Endothelial cell of umbilical vein (primary cell): ENCODE data around the gene HCK. TPM values are rescaled to one million over a fixed set of nuclear protein-coding genes. Genes with fewer than 3 reads are reported as not detected.

Experiments used
- BruUV-seq: library from RNA; stranded (reverse); fragments of 400-500 nt; replicated peaks from 2 replicates; lab custom pipeline; 2021; lab: Mats Ljungman, UMichigan
- CTCF ChIA-PET: fragments of 300-600, 350-600 bp; sonication (Branson Sonifier 250); formaldehyde crosslinking; loops from one replicate; lab custom pipeline; 2021; ENCODE audit warnings: antibody characterized with exemption, inconsistent platforms; lab: Charles Lee
- POLR2A ChIA-PET: fragments of 300-600, 350-600 bp; sonication (Branson Sonifier 250); formaldehyde crosslinking; loops from one replicate; lab custom pipeline; 2021; ENCODE audit warnings: antibody characterized with exemption, inconsistent platforms; lab: Charles Lee
- DNase-seq: peaks from one replicate; pipeline ENCODE4 v3.0.0-alpha.2; 2011; ENCODE audit warnings: low read depth, low spot score
- FAIRE-seq: peaks from 2 replicates; lab custom pipeline; 2011; peaks lifted over from hg19 to GRCh38; lab: Jason Lieb, UNC
- H2AFZ ChIP-seq: 2 replicates; pipeline ENCODE4 v1.6.0; 2012; ENCODE audit warnings: low read depth, low read length, control low read depth, inconsistent platforms
- H3K27ac ChIP-seq: 2 replicates; pipeline ENCODE4 v1.5.1; 2011; ENCODE audit warnings: low read depth, mild to moderate bottlenecking, control low read depth, low read length, moderate library complexity; ENCODE audit not compliant: insufficient read depth
- H3K27me3 ChIP-seq, 2 experiments: 2 replicates each; pipeline versions ENCODE4 v1.6.0 to v1.6.1; 2011; ENCODE audit warnings: low read length in 2 of 2, mixed read lengths in 1 of 2; ENCODE audit not compliant: control insufficient read depth in 2 of 2, insufficient read depth in 2 of 2
- H3K36me3 ChIP-seq, 2 experiments: 2 replicates in 1 of 2; 3 replicates in 1 of 2; pipeline ENCODE4 v1.5.1; 2011; ENCODE audit warnings: low read length in 2 of 2, mild to moderate bottlenecking in 1 of 2, moderate library complexity in 1 of 2; ENCODE audit not compliant: control insufficient read depth in 2 of 2, insufficient read depth in 2 of 2; ENCODE audit errors: extremely low read depth in 1 of 2
- H3K4me1 ChIP-seq: 3 replicates; pipeline ENCODE4 v1.5.1; 2011; ENCODE audit warnings: mild to moderate bottlenecking, low read length; ENCODE audit not compliant: control insufficient read depth, insufficient read depth; ENCODE audit errors: extremely low read depth
- H3K4me2 ChIP-seq: 2 replicates; pipeline ENCODE4 v1.6.1; 2011; ENCODE audit warnings: low read length, control low read depth, mixed read lengths; ENCODE audit not compliant: insufficient read depth
- H3K4me3 ChIP-seq, 3 experiments: fragments of 200-600 bp in 1 of 3; sonication (generic), shearing (Covaris generic) in 1 of 3; replicated peaks in 1 of 3; 2 replicates each; pipeline ENCODE4 v1.5.1; 2011 to 2016; ENCODE audit warnings: control low read depth in 3 of 3, low read length in 3 of 3, mild to moderate bottlenecking in 2 of 3, inconsistent platforms in 1 of 3, low read depth in 1 of 3, moderate library complexity in 1 of 3; ENCODE audit not compliant: insufficient read depth in 1 of 3
- H3K79me2 ChIP-seq: 2 replicates; pipeline ENCODE4 v1.6.0; 2012; ENCODE audit warnings: low read length, inconsistent platforms; ENCODE audit not compliant: control insufficient read depth, insufficient read depth
- H3K9ac ChIP-seq: replicated peaks from 2 replicates; pipeline ENCODE3; 2011; ENCODE audit warnings: low read length, control low read depth; ENCODE audit not compliant: insufficient read depth; ENCODE audit errors: extremely low read depth
- H3K9me1 ChIP-seq: replicated peaks from 3 replicates; pipeline ENCODE4 v1.6.0; 2011; ENCODE audit warnings: mild to moderate bottlenecking, low read length; ENCODE audit not compliant: control insufficient read depth, insufficient read depth; ENCODE audit errors: extremely low read depth
- H3K9me3 ChIP-seq: replicated peaks from 2 replicates; pipeline ENCODE4 v1.5.1; 2012; ENCODE audit warnings: low read length, inconsistent platforms; ENCODE audit not compliant: control insufficient read depth, insufficient read depth
- H4K20me1 ChIP-seq: replicated peaks from 2 replicates; pipeline ENCODE3; 2011; ENCODE audit warnings: mild to moderate bottlenecking, low read length; ENCODE audit not compliant: control insufficient read depth, insufficient read depth; ENCODE audit errors: extremely low read depth
- EZH2 ChIP-seq: IDR thresholded peaks from 2 replicates; pipeline ENCODE4 v1.6.1; 2012; ENCODE audit warnings: borderline replicate concordance, low read depth, mild to moderate bottlenecking, moderate library complexity, low read length, inconsistent platforms; ENCODE audit not compliant: severe bottlenecking
- FOS ChIP-seq: IDR thresholded peaks from 2 replicates; pipeline ENCODE4 v1.6.1; 2011; ENCODE audit warnings: mild to moderate bottlenecking, low read length, moderate library complexity, borderline replicate concordance; ENCODE audit not compliant: insufficient read depth
- MAX ChIP-seq: IDR thresholded peaks from 2 replicates; pipeline ENCODE4 v1.6.1; 2011; ENCODE audit not compliant: insufficient read depth, insufficient read length
- dilution Hi-C: fragments of 300-500 bp; cut with MboI; formaldehyde crosslinking; loops from one replicate; pipeline ENCODE4 v1.15.0; 2019; ENCODE audit warnings: low sequenced_read_pairs; ENCODE audit not compliant: extremely low pct_ligation_motif_present
- intact Hi-C: fragments of 100-400 bp; cut with micrococcal nuclease; formaldehyde crosslinking; loops from one replicate; pipeline ENCODE4 v1.10.0; 2022
- polyA plus RNA-seq, 4 experiments: library from polyadenylated mRNA; depleted of rRNA in 3 of 4; stranded (reverse) in 3 of 4; unstranded in 1 of 4; fragments of >200 nt; gene quantifications; 2 replicates each; pipeline versions ENCODE4 v1.2.1 to v1.2.3, GENCODE V29; 2011 to 2012; ENCODE audit warnings: missing spikeins in 1 of 4
- small RNA-seq: library from RNA; depleted of rRNA; stranded (forward); fragments of <200 nt; gene quantifications from one replicate; pipeline ENCODE3, GENCODE V24; 2012; ENCODE audit warnings: low replicate concordance, low read depth; ENCODE audit not compliant: insufficient read depth, insufficient read length
- total RNA-seq: library from RNA; stranded (reverse); gene quantifications from 2 replicates; pipeline ENCODE4 v1.2.3, GENCODE V29; 2021

Gene HCK
- total and polyA plus RNA-seq, 2 donors (not counting 3 experiments of a cell fraction or from before 2014, with no cell fraction given) = not detected

- no peak overlapping the region for H3K9ac ChIP-seq
- no peak for FAIRE-seq
- dilution Hi-C loops = no loop called here
Observed at GRCh38 chr20:32150291-32150848, 98.3 kb downstream of the HCK start.

More at GRCh38 chr20:32150291-32150848, 98.3 kb downstream of the HCK start:
- H3K9me1 ChIP-seq = no peaks in the 10 kb centered on the region
- H3K27me3 ChIP-seq = no peaks in the 10 kb centered on the region
- H3K4me2 ChIP-seq = no peak overlapping the region
- TF ChIP-seq EZH2 (no peak), MAX (no peak), FOS (no peak)
- no peaks in the 10 kb centered on the region for H4K20me1 ChIP-seq
- ChIA-PET POLR2A (interaction anchor here (0.6 kb wide), 1 partner anchor 31 kb away, joined by 3 read pairs; no protein-coding TSS in a partner anchor), CTCF (interaction anchor here (0.6 kb wide), 1 partner anchor 246 kb away, joined by 3 read pairs; no protein-coding TSS in a partner anchor)
- no peak overlapping the region for H2AFZ ChIP-seq
- H3K79me2 ChIP-seq = no peaks in the 10 kb centered on the region
- BruUV-seq = no TSS peak
- H3K36me3 ChIP-seq = peaks cover 2 to 35% of the 10 kb centered on the region in 2 experiments
- no peak overlapping the region for H3K27ac ChIP-seq
- intact Hi-C loops = no loop called here
- no peak for DNase-seq
- H3K4me3 ChIP-seq = no peak overlapping the region
- no peaks in the 10 kb centered on the region for H3K9me3 ChIP-seq
- H3K4me1 ChIP-seq = peaks cover 21% of the 10 kb centered on the region

Small RNA genes lying within 50 kb of the gene (small RNA-seq; reads per million reads assigned to genes)
- gene RNA5SP481 (not detected), gene RNA5SP482 (not detected)

Other genes starting within 250 kb of the HCK start
- 2.7 and 3.2 TPM in 2 replicates for gene MYLK2, start 232.9 kb upstream of the HCK start, total RNA-seq
- gene MYLK2, start 232.9 kb upstream of the HCK start, polyA plus RNA-seq = 2.6 and 3.7 TPM in 2 replicates
- gene FOXS1, start 206.6 kb upstream of the HCK start, total RNA-seq = not detected in 2 replicates
- gene FOXS1, start 206.6 kb upstream of the HCK start, polyA plus RNA-seq = 0.81 and 0.84 TPM in 2 replicates
- gene DUSP15, start 181.7 kb upstream of the HCK start, total RNA-seq = 0.62 TPM in 1 of 2 replicates, not detected in the other
- 0.33 and 0.75 TPM in 2 replicates for gene DUSP15, start 181.7 kb upstream of the HCK start, polyA plus RNA-seq
- not detected in 2 replicates for gene TTLL9, start 181.6 kb upstream of the HCK start, total RNA-seq
- gene TTLL9, start 181.6 kb upstream of the HCK start, polyA plus RNA-seq = 0.03 TPM in 1 of 2 replicates, not detected in the other
- gene PDRG1, start 100.2 kb upstream of the HCK start, total RNA-seq = 12.6 and 14.6 TPM in 2 replicates
- 13.1 and 17.0 TPM in 2 replicates for gene PDRG1, start 100.2 kb upstream of the HCK start, polyA plus RNA-seq
- 0.04 TPM in 1 of 2 replicates, not detected in the other for gene XKR7, start 84.1 kb upstream of the HCK start, total RNA-seq
- not detected in 2 replicates for gene XKR7, start 84.1 kb upstream of the HCK start, polyA plus RNA-seq
- gene CCM2L, start 41.8 kb upstream of the HCK start, total RNA-seq = 12.4 and 13.4 TPM in 2 replicates
- 10.8 and 15.1 TPM in 2 replicates for gene CCM2L, start 41.8 kb upstream of the HCK start, polyA plus RNA-seq
- 46.4 and 48.2 TPM in 2 replicates for gene TM9SF4, start 57.5 kb downstream of the HCK start, total RNA-seq
- gene TM9SF4, start 57.5 kb downstream of the HCK start, polyA plus RNA-seq = 61.9 and 67.3 TPM in 2 replicates
- 14.6 and 15.2 TPM in 2 replicates for gene PLAGL2, start 155.5 kb downstream of the HCK start, total RNA-seq
- 7.0 and 8.2 TPM in 2 replicates for gene PLAGL2, start 155.5 kb downstream of the HCK start, polyA plus RNA-seq
- gene POFUT1, start 155.6 kb downstream of the HCK start, total RNA-seq = 48.1 and 51.4 TPM in 2 replicates
- gene POFUT1, start 155.6 kb downstream of the HCK start, polyA plus RNA-seq = 29.0 and 30.9 TPM in 2 replicates
- gene KIF3B, start 225.4 kb downstream of the HCK start, total RNA-seq = 25.1 and 26.3 TPM in 2 replicates
- gene KIF3B, start 225.4 kb downstream of the HCK start, polyA plus RNA-seq = 11.2 and 14.5 TPM in 2 replicates